Measurements from ENCODE around the gene CLRN1.

Gene CLRN1

DNA sequence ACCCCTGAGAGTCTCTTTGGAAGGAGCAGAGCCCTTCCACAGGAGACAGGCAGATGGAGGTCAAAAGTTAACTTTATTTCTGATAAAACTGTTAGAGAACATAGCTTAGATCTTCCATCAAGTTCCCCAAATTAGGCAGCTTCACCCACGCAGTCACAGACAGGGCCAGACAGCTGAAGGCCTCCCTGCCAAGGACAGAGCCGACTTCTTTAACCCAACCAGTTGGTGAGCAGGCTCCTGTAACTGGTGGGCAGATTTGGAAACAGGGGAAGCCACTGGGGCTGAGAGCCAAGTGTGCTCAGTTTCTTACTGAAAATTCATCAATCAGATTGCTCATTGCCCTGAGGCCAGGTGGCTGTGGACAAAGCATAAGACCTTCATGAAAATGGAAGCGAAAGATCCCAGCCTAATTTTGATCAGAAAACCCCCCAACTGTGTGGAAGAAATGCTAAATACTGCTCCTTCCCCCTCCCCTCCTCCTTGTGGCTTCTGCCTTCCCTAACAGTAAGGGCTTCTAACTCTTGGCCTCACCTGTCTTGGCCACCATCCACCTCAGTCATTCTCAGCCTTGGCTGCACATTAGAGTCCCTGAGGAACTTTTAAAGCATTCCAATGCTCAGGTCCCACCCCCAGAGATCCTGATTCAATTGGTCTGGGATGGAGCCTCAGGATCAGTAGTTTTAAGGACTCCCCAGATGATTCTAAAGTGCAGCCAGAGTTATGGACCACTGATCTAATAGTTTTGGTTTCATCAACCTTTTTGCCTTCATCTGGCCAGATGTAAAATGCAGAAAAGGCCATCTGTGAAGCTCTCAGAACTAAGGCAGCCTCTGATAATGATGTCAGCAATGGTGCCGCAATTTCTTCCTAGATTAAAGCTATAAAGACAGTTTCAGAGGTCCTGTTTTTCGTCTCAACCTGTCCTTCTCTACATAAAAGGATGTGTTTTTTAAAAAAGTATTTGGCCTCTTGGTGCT lies 11.5 kb downstream of the CLRN1 start:
- H3K4me3 ChIP-seq (ENCODE audit: low read depth, low read length) = no peak overlapping the region
- TF ChIP-seq, protein P1, sequence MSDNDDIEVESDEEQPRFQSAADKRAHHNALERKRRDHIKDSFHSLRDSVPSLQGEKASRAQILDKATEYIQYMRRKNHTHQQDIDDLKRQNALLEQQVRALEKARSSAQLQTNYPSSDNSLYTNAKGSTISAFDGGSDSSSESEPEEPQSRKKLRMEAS (IDR thresholded peaks at IDR 0.05; ENCODE audit: low read depth, low read length) = no peak
- TF ChIP-seq POLR2A (IDR thresholded peaks at IDR 0.05; ENCODE audit: extremely low read depth, insufficient read length) (no peak), MYC (IDR thresholded peaks at IDR 0.05; ENCODE audit: low read depth, low read length) (no peak)
- TF ChIP-seq, protein P2, sequence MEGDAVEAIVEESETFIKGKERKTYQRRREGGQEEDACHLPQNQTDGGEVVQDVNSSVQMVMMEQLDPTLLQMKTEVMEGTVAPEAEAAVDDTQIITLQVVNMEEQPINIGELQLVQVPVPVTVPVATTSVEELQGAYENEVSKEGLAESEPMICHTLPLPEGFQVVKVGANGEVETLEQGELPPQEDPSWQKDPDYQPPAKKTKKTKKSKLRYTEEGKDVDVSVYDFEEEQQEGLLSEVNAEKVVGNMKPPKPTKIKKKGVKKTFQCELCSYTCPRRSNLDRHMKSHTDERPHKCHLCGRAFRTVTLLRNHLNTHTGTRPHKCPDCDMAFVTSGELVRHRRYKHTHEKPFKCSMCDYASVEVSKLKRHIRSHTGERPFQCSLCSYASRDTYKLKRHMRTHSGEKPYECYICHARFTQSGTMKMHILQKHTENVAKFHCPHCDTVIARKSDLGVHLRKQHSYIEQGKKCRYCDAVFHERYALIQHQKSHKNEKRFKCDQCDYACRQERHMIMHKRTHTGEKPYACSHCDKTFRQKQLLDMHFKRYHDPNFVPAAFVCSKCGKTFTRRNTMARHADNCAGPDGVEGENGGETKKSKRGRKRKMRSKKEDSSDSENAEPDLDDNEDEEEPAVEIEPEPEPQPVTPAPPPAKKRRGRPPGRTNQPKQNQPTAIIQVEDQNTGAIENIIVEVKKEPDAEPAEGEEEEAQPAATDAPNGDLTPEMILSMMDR (IDR thresholded peaks at IDR 0.05; ENCODE audit: low read depth, low read length) = no peak
- DNase-seq (ENCODE audit: low read depth) = no peak

DNA sequence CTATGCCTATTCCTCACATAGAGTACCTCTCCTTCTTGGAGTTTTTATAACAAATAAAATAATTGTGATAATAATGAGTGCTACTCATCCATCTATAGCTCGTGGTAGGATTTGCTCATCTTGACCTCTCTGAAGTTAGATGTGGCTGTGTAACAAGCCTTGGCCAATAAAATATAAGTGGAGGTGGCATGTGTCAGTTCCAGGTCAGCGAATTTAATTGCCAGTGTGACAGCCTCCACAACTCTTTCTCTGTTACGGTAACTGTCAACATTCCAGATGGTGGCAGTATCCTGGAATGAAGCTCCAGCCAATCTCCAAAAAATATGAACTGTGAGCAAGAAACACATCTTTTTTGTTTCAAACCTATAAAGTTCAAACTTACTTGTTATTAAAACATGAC lies 13.8 kb downstream of the CLRN1 start:
- no peak for DNase-seq (ENCODE audit: low read depth)
- TF ChIP-seq, protein P1 (IDR thresholded peaks at IDR 0.05; ENCODE audit: low read depth, low read length) = no peak
- TF ChIP-seq POLR2A (IDR thresholded peaks at IDR 0.05; ENCODE audit: extremely low read depth, insufficient read length) (no peak), MYC (IDR thresholded peaks at IDR 0.05; ENCODE audit: low read depth, low read length) (no peak)
- no peak overlapping the region for H3K4me3 ChIP-seq (ENCODE audit: low read depth, low read length)

DNA sequence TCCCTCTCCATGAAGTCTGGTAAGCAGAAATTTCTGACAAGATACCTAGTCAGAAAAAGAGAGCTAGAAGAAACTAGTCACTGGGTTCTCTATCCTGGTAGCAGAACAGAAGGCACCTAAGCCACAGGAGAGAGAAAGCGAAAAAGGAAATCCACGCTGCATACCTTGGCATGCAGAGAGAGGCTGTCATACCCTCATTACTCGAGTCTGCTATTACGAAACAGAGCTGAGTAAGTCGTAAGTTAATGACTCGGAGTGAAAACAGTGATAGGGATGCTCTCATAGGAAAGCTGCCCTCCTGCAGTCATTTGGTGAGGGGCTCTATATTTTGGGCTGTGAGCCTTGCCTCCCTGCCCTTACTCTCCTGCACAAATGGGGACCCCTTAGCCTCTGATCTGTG lies 16.2 kb downstream of the CLRN1 start:
- TF ChIP-seq, protein P2 (IDR thresholded peaks at IDR 0.05; ENCODE audit: low read depth, low read length) = no peak
- TF ChIP-seq MYC (IDR thresholded peaks at IDR 0.05; ENCODE audit: low read depth, low read length) (no peak), POLR2A (IDR thresholded peaks at IDR 0.05; ENCODE audit: extremely low read depth, insufficient read length) (no peak)
- TF ChIP-seq, protein P1 (IDR thresholded peaks at IDR 0.05; ENCODE audit: low read depth, low read length) = no peak
- no peak overlapping the region for H3K4me3 ChIP-seq (ENCODE audit: low read depth, low read length)
- DNase-seq (ENCODE audit: low read depth) = peak; percentile 14

DNA sequence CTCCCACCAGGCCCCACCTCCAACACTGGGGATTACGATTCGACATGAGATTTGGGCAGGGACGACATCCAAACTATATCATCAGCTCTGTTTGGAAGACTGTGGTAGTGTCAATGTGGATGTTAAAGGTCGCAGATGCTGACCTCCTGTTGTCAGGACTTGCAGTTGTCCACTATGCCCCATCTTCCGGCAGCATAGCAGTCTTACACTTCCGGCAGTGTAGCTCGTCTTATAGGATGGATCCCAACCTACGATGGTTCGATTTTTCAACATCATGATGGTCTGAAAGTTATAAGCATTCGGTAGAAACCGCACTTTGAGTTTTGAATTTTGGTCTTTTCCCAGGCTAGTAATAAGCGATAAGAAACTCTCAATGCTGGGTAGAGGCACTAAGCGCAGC lies 20.6 kb downstream of the CLRN1 start:
- H3K4me3 ChIP-seq (ENCODE audit: low read depth, low read length) = no peak overlapping the region
- no peak for TF ChIP-seq POLR2A (IDR thresholded peaks at IDR 0.05; ENCODE audit: extremely low read depth, insufficient read length)
- no peak for TF ChIP-seq MYC (IDR thresholded peaks at IDR 0.05; ENCODE audit: low read depth, low read length)
- TF ChIP-seq, protein P1 (IDR thresholded peaks at IDR 0.05; ENCODE audit: low read depth, low read length) = no peak
- TF ChIP-seq, protein P2 (IDR thresholded peaks at IDR 0.05; ENCODE audit: low read depth, low read length) = no peak
- DNase-seq (ENCODE audit: low read depth) = no peak

DNA sequence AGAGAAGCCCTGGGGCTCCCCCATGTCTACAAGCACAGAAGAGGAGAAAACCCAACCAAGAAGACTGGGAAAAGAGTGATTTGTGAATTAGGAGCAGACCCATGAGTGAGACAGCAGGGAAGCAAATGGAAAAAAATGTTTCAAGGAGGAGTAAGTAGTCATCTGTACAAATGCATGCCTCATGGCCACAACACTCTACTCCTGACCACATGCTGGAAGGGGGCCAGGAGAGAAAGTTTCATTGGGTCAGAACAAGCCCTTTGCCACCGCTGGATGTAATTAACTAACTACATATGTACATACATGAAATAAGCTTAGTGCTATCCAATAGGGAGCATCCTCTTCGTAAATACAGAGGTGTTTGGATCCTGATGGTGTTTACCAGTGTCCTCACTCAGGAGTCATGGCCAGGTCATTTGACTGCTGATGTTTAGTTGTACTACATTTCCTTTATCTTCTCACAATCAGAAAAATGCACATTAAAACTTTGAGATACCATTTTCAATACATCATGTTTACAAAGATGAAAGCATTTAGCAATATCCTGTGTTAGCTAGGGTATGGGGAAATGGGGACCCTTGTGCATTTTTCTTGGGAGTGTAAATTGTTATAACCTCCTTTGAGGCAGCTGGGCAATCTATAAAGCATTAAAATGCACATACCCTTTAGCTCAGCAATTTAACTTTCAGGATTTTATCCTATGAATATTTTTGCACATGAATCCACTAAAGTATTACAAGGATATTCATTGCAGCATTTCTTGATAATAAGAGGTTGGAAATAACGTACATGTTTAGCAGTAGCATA lies 27.1 kb downstream of the CLRN1 start:
- no peak for TF ChIP-seq POLR2A (IDR thresholded peaks at IDR 0.05; ENCODE audit: extremely low read depth, insufficient read length)
- TF ChIP-seq, protein P2 (IDR thresholded peaks at IDR 0.05; ENCODE audit: low read depth, low read length) = no peak
- no peak for TF ChIP-seq MYC (IDR thresholded peaks at IDR 0.05; ENCODE audit: low read depth, low read length)
- TF ChIP-seq, protein P1 (IDR thresholded peaks at IDR 0.05; ENCODE audit: low read depth, low read length) = no peak
- no peak overlapping the region for H3K4me3 ChIP-seq (ENCODE audit: low read depth, low read length)
- no peak for DNase-seq (ENCODE audit: low read depth)
